HG03520 (cell line): ENCODE data around the gene TTC9.
A peak's percentile ranks its signal among the peaks of the same experiment; 100 is the strongest.

Experiments used
- ATAC-seq: cut with Tn5 transposase; IDR thresholded peaks from one replicate; pipeline ENCODE4 v1.9.1; 2021; ENCODE audit warnings: mild to moderate bottlenecking, moderate library complexity; ENCODE audit not compliant: unreplicated experiment

Gene TTC9

GRCh38 chr14:70641548-70642302, at the start of gene TTC9:
Gene TTC9 (plus strand): TSS chr14:70641916. CDS start chr14:70642130, 214 bp downstream.
- peak; percentile 28 for ATAC-seq

GRCh38 chr14:70594461-70594860, 47.3 kb upstream of the TTC9 start:
- ATAC-seq: no peak

DNA sequence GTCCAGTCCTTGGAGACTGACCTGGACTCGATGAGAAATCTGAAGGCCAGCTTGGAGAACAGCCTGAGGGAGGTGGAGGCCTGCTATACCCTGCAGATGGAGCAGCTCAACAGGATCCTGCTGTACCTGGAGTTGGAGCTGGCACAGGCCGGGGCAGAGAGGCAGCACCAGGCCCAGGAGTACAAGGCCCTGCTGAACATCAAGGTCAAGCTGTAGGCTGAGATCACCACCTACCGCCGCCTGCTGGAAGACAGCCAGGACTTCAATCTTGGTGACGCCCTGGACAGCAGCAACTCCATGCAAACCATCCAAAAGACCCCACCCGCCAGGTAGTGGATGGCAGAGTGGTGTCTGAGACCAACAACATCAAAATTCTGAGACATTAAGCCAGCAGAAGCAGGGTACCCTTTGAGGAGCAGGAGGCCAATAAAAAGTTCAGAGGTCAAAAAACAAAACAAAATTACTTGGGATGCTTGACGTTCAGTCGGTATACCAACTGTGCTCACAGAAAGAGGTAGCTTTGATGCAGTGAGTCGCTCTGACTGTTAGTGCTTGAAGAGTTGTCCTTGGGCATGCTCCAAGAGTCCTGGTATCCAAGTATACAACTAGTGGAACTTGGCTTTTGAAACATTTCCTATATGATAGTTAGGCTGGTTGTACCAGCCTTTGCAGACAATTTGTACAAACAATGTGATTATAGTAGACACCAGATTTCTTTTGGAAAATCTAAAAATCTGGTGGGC, 46.1 kb upstream of the TTC9 start:
- no peak for ATAC-seq

GRCh38 chr14:70597731-70598130, 44.0 kb upstream of the TTC9 start:
- ATAC-seq: no peak

DNA sequence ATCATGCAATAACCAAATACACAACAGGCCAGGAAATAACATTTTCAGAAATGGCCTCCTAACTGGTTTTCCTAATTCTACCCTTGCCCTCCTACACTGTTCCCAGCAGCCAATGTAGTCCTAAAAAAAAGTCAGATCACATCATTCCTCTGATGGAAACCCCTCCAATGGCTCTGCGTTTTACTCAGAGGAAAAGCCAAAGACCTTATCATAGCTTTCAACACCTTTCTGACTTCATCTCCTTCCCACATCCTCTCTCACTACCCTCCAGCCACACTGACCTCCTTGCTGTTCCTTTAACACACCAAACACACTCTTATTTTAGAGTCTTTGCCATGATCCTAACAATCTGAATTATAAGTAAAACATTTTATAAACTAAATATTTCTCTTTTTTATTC, 42.4 kb upstream of the TTC9 start:
- ATAC-seq: no peak

- peak; percentile 80 for ATAC-seq
Observed at GRCh38 chr14:70600382-70601157, 41.1 kb upstream of the TTC9 start, which contains the start of gene MED6. Gene MED6 (minus strand): TSS chr14:70600655. CDS start chr14:70600637, 18 bp downstream.

GRCh38 chr14:70601162-70601561, 40.6 kb upstream of the TTC9 start:
- no peak for ATAC-seq

- no peak for ATAC-seq
Observed at GRCh38 chr14:70602254-70602653, 39.5 kb upstream of the TTC9 start.

- no peak for ATAC-seq
Observed at GRCh38 chr14:70611216-70611615, 30.5 kb upstream of the TTC9 start.

GRCh38 chr14:70616646-70617045, 25.1 kb upstream of the TTC9 start:
- no peak for ATAC-seq

- ATAC-seq: no peak
Observed at GRCh38 chr14:70618314-70618713, 23.4 kb upstream of the TTC9 start.

DNA sequence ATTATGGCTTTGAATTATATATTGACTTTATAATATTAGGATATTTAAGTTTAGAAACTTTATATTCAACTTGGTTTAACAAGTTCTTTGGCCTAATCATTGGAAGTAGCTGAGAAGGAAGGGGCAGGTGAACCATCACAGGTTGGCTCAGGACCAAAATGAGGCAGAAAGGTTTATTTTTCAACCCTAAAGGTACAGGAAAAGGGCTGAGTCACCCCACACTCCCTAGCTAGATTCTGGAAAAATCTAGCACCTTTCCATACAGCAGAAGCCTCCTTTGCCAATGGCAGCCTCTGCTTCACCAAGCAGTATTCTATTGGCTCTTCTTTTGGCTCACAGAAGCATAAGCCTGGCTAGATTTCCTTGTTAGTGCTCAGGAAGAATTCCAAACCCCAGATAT, 22.0 kb upstream of the TTC9 start:
- ATAC-seq: no peak

GRCh38 chr14:70622111-70622712, 19.5 kb upstream of the TTC9 start:
- ATAC-seq: no peak

DNA sequence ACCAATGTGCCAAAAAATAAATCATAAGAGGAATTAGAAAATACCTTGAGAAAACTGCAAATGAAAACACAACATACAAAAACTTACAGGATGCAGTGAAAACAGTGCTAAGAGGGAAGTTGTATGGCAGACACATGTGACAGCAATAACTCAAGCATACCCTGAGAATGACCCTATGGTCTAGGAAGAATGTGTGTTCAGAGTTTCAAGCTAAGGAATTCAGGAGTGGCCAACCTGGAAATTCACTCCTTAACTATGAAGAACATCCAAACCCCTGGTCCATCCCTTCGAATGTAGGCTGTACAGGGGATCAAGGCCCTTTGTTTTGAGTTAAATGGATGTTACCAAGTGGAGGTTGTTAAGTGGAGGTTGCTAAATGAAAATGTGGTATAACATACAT, 16.7 kb upstream of the TTC9 start:
- no peak for ATAC-seq

- no peak for ATAC-seq
Observed at GRCh38 chr14:70631948-70632347, 9.8 kb upstream of the TTC9 start.

DNA sequence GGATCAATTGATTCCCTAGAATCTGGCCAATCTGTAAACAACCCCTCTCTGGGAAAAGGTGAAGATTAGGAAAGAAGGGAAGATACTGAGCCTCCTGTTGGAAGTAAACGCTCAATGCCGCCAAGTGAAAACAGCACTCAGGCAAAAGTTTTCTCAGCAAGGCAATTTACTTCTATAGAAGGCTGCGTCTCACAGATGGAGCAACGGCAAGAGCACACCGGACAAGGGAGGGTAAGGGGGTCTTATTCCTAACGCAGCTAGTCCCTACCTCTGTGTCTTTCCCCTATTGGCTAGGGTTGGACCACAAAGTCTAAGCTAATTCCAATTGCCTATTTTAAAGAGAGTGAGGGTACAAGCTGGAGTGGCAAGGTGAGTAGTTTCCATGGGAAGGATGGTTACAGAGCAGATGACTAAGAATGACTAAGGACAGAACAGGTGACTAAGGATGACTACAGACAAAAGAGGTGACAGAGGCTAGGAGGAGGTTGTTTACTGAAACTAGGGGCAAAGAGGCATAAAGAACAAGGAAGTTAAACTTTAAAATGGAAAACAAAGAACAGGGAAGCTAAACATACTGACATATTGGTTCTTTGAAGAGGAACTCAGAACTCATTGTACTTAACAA, 5.6 kb upstream of the TTC9 start:
- no peak for ATAC-seq

GRCh38 chr14:70638416-70638815, 3.3 kb upstream of the TTC9 start:
- ATAC-seq: no peak

DNA sequence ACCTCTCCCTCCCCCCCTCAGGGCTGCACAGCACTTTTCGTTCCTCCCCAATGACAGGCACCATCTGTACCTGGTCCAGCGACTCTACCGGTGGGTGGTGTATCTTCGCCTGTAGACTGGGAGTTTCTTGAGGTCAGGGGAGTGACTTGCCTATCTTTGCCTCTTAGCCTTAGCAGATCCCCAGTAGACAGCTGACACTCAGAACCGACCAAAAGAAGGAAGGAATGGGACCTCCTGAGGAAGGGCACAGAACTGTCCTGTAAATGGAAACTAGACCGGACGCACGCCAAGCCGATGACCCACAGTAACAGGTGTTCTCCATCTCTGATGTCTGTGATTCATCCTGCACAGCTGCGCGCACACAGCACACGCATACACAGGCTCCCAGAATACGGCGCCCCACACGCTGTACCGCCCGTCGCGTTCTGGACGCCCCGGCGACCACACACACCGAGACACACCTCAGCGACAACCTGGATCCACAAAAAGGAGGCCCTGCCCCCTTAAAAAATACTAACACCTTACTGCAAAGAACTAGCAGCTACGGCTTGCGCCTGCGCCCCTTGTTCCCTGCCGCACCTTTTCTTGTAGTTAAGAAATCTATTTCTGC, 673 bp upstream of the TTC9 start:
- peak; percentile 51 for ATAC-seq

- peak; percentile 18 for ATAC-seq
Observed at GRCh38 chr14:70642303-70643235, 853 bp downstream of the TTC9 start.
